Omental fat pad (tissue), 4 donors: ENCODE results near the gene STAC3. TPM values are rescaled to one million over a fixed set of nuclear protein-coding genes. Genes with fewer than 3 reads are reported as not detected.

Source experiments
- ATAC-seq: fragments of 150-250 bp; one replicate; pipeline ENCODE4 v1.9.1; 2016; ENCODE audit warnings: mild to moderate bottlenecking, moderate library complexity; ENCODE audit not compliant: low FRiP score
- DNase-seq: peaks from one replicate; pipeline ENCODE4 v3.0.0-alpha.2; 2019; ENCODE audit warnings: low spot score
- total RNA-seq, 4 donors: library from RNA; depleted of rRNA; stranded (reverse); fragments of >200 nt; gene quantifications; one replicate each; pipeline ENCODE4 v1.1.0, GENCODE V29; 2016
- TF ChIP-seq, protein P1 (sequence below), 3 donors: fragments of 450-650 bp; IDR thresholded peaks; one replicate each; pipeline ENCODE4 v1.5.1; 2016 to 2017; ENCODE audit warnings: antibody characterized with exemption in 3 of 3, mild to moderate bottlenecking in 3 of 3, moderate library complexity in 2 of 3

The STAC3 gene
- total RNA-seq, 4 donors from 2014 or later = 2.0 to 3.7 (median 2.6) TPM

DNA sequence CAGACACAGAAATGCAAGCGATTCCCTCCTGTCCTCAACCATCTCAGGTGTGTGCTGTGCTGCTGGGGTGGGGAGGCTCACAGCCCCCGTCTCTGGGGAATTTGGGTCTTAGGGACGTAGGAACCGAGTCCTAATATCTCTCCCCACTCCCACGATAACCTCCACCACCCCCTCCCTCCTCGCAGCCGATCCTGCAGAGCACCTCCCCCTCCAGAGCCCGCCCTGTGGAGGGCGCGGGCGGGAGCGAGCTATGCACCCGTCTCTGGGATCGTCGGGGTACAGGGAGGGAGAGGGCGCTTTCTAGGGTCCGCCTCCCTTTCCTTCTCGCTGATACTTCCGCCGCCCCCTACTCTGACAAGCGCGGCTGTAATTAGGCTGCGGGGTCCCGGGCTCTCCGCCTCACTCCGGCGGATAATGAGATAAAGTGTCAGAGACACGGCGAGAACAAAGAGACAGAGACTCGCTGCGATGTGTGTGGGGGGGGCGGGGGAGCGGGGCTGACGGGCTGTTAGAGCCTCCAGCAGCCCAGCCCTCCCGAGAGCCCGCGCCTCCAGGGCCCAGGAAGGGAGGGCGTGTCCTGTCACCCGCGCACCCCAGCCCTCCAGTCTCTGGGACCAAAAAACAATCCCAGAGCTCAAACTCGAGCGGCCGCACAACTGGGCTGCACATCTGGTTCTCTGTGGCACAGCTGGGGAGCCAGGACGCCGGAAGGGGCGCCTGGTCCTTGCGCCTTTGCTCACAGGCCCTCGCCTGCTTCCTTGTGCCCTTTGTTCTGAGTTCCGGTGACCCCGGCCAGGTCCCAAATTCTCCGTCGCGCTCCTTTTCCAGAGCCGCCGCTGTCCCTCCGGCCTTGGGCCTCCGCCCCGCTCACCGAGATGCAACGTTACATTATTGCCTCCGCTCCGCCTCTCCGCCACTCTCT, 12.8 kb downstream of the STAC3 start:
- DNase-seq (no peak), ATAC-seq (no peak)
- TF ChIP-seq, protein P1, sequence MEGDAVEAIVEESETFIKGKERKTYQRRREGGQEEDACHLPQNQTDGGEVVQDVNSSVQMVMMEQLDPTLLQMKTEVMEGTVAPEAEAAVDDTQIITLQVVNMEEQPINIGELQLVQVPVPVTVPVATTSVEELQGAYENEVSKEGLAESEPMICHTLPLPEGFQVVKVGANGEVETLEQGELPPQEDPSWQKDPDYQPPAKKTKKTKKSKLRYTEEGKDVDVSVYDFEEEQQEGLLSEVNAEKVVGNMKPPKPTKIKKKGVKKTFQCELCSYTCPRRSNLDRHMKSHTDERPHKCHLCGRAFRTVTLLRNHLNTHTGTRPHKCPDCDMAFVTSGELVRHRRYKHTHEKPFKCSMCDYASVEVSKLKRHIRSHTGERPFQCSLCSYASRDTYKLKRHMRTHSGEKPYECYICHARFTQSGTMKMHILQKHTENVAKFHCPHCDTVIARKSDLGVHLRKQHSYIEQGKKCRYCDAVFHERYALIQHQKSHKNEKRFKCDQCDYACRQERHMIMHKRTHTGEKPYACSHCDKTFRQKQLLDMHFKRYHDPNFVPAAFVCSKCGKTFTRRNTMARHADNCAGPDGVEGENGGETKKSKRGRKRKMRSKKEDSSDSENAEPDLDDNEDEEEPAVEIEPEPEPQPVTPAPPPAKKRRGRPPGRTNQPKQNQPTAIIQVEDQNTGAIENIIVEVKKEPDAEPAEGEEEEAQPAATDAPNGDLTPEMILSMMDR (IDR thresholded peaks at IDR 0.05) = no peak

DNA sequence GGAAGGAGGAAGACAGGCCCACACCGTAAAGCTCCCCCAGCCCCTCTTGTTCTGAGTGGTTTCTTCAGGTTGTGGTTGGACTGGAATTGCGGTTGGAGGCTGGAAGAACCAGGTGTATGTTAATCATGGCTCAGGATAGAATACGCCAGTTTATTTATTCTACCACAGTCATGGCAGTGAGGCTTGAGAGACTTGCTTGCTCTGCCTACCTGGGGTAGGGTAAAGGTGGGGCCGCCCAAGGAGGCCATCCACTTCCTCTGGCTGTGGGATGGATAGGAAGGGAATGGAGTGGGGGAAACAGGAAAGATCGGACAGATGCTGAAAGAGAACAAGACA, 13.4 kb downstream of the STAC3 start:
- TF ChIP-seq, protein P1 (IDR thresholded peaks at IDR 0.05) = no peak
- DNase-seq (no peak), ATAC-seq (no peak)

DNA sequence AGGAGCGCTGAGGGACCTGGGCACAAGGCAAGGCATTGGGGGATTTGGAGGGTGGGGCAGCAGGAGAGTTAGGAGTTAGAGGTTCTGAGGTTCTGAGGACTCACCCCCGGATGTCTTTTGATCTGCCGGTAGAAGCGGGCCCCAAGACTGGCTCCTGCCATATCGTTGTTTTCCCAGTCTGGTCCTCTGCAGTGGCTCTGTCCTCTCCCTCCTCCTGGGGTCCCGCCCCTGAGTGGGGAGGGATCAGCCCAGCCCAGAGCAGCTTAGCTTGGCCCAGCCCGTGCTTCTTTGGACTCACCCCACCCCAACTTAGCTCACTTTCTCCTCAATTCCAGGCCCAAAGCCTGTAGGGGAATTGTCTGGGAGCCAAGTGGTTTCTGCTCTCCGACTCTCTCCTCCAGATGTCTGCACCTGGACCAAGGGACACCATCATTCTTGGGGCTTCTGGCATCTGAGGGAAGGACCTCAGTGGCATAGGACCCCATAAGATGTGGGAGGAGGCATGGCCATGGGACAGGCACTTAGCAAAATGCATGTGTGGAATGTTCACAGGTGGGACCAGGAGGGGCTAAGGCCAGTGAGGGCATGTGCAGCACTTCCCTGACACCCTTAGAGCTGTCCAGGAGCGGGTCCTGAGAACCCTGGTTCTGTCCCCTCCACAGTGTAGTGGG, 13.9 kb downstream of the STAC3 start:
- TF ChIP-seq, protein P1 (IDR thresholded peaks at IDR 0.05) = no peak
- no peak for DNase-seq
- no peak for ATAC-seq

DNA sequence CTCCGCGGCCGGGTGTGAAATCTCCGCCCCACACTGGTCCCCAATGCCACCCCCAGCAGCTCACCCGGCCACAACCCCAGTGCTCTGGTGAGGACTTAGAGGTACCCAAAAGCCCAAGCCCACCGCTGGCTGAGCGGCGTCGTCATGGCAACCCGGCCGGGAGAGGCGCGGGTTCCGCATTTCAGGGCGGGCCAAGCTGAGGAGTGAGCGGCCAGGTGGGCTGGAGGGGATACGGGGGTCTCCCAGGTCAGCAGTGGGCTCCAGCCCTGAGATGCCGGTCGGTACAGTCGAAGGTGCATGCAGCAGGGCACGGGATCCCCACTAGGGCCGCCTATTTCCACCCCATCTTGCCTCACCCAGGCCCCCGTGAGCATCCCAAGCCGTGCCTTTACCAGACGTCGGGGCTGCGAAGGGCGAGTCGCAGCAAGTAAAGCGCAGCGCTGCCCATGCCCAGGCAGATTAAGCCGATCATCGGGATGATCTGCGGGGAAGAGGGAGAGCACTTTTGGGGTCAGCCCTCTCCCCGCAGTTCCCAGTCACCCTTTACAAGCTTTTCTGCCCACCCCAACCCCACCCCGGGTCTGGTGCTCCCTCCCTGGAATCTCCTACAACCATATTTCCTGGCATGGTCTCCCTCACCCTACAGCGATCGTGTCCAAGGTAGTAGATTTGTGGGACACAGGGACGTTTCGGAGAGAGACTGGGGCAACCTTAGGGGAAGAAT, 14.6 kb downstream of the STAC3 start:
- TF ChIP-seq, protein P1 (IDR thresholded peaks at IDR 0.05) = no peak
- no peak for ATAC-seq
- DNase-seq = no peak

DNA sequence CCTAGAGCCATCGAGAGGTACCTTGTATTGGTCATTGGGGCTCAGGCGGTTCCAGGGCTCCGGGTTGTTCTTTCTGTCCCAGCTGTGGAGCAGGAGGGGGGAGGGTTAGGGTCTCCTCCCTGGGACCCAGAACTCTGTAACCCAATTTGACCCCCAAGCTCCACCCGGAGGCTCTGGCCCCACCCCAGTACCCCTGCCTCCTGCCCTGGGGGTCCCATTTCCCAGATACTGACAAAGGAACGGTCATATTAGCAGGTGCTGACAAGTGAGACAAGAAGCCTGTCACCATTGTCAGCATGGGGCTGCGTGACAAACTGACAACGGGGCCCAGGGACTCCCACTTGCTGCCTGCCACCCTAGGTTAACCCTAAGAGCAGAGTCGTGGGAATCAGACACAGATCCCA, 15.3 kb downstream of the STAC3 start:
- DNase-seq (no peak), ATAC-seq (no peak)
- TF ChIP-seq, protein P1 (IDR thresholded peaks at IDR 0.05) = no peak

DNA sequence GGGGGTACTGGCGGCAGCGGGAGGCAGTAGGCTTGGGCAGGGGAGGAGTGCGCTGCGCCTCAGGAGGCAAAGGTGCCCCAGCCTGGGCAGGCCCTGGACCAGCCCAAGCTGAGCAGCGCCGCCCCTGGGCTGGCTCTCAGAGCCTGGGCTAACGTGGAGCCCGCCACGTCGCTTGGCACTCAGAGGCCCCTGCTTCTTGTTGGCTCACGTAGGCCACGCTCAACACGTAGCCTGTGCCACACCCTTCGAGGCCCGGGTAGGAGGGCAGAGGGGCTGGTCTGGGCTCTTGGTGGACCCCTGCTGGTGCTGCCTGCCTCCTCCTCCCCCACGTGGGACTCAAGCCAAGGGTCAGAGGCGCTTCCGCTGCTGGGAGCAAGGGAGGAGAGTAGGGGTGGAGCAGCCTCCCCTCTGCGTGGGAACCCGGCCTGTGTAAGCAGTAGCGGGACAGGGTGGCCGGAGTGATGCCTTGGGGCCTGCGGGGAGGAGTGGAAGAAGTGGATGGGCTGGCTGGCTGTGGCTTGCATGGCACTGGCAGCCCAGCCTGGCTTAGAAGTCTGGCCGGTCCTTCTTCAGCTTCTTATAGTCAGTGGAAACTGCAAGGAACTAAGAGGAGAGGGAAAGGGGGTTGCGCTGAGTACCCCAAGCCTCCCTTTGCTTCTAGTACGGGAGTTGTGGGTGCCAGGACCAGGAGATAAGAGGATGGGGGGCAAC, 15.8 kb downstream of the STAC3 start:
- TF ChIP-seq, protein P1 (IDR thresholded peaks at IDR 0.05) = no peak
- DNase-seq (no peak), ATAC-seq (no peak)
